ENCODE results near the gene SCTR.
"Not testable (repeated sequence)": the region's sequence is repeated elsewhere in the genome, so short reads cannot be mapped to it uniquely, and the experiment has no call there.

Gene SCTR

GRCh38 chr2:119415630-119416029 lies 108.7 kb downstream of the SCTR start:
- no peak for DNase-seq (ENCODE audit: low read depth in 3 of 3)

GRCh38 chr2:119414894-119415293 lies 109.4 kb downstream of the SCTR start:
- DNase-seq (ENCODE audit: low read depth in 3 of 3): no peak

DNA sequence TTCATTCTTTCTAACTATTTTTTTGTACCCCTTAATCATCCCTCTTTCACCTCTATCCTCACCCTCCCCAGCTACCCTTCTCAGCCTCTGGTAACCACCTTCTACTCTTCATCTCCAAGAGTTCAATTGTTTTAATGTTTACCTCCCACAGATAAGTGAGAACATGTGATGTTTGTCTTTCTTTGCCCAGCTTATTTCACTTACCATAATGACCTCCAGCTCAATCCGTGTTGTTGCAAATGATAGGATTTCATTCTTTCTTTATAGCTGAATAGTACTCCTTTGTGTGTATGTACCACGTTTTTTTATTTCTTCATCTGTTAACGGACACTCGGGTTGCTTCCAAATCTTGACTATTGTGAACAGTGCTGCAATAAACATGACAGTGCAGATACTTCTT lies 114.8 kb downstream of the SCTR start:
- no peak for DNase-seq (ENCODE audit: low read depth in 3 of 3)

DNA sequence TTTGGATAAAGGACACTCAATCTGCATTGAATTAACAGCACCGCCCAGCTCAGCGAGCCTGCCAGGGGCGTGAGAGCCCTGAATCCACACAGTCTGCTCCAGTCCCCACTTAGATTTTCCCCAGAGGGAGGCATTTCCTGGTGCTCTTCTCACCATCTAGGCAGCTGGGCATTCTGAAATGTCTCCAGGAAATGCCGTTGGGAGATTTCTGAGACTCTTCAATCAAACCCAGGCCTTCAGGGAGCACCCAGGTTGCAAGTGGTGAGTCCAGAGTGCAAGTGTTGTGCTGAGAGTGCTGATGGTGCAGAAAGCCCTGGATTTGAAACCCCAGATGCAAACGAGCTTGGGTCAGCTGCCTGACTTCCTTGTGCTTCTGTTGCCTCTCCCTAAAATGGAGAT lies 116.1 kb downstream of the SCTR start:
- no peak for DNase-seq (ENCODE audit: low read depth in 3 of 3)

DNA sequence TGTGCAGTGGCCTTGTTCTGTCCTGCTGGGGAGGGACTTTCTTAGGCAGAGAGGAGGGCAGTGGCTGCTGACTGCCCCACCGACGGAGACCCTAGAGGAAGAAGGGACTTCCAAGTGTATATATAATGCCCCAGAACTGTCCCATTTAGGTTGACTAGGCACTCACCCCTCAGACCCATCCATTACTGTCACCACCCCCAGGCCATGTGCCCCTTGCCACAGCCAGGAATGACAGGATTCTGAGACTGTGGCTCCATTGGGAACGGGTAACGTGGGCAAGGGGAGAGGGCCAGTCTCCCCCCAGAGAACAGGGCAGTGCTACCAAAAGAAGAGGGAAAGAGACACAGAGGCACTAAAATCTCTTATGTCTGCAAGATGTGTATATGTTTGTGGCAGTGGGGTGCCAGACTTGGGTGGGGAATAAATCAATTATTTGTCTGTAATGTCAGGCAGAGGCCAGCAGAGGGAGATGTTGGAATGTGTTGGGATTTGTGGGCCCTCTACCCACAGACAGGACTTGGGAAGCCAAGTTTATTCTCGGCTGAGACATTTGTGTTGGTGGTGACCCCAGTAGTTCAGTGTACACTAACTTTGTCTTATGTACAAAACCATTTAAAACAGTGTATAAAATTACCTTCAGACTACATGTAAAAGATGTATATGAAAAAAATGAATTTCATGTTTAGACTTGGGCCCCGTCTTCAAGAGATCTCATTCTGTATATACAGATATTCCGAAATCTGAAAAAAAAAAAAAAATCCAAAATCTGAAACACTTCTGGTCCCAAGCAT lies 116.7 kb downstream of the SCTR start:
- DNase-seq (ENCODE audit: low read depth in 3 of 3): no peak

GRCh38 chr2:119405151-119405550 lies 119.1 kb downstream of the SCTR start:
- DNase-seq (ENCODE audit: low read depth in 3 of 3): no peak

DNA sequence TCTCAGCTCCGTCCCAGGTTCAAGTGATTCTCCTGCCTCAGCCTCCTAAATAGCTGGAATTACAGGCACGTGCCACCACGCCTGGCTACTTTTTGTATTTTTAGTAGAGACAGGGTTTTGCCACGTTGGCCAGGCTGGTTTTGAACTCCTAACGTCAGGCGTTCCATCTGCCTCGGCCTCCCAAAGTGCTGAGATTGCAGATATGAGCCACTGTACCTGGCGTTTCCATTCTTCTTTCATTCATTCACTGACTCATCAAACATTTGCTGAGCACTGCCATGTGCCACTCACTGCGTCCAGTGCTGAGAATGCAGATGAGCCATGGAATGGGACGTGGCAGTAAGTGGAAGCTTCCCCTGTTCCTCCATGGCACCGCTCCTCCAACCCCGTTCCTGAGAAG lies 120.7 kb downstream of the SCTR start:
- DNase-seq (ENCODE audit: low read depth in 3 of 3): not testable (repeated sequence)

GRCh38 chr2:119402645-119403560 lies 121.4 kb downstream of the SCTR start:
- no peak for DNase-seq (ENCODE audit: low read depth in 3 of 3)

GRCh38 chr2:119402106-119402505 lies 122.2 kb downstream of the SCTR start:
- no peak for DNase-seq (ENCODE audit: low read depth in 3 of 3)

DNA sequence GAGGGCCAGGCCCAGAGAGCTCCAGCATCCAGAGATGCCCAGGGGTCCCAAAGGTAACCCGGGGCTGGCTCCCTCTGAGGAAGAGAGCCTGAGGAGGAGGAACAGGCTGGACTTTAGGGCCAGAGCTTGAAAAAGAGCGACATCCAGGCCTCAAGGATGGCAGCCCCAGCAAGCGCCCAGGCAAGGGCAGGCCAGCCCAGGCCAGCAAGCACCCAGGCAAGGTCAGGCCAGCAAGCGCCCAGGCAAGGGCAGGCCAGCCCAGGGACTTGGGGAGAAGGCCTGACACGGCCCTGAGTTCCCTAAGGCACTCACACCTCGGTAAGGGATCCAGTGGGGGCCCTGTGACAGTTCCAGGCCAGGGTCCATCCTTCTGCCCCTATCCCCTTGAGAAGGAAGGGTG lies 127.1 kb downstream of the SCTR start:
- no peak for DNase-seq (ENCODE audit: low read depth in 3 of 3)

DNA sequence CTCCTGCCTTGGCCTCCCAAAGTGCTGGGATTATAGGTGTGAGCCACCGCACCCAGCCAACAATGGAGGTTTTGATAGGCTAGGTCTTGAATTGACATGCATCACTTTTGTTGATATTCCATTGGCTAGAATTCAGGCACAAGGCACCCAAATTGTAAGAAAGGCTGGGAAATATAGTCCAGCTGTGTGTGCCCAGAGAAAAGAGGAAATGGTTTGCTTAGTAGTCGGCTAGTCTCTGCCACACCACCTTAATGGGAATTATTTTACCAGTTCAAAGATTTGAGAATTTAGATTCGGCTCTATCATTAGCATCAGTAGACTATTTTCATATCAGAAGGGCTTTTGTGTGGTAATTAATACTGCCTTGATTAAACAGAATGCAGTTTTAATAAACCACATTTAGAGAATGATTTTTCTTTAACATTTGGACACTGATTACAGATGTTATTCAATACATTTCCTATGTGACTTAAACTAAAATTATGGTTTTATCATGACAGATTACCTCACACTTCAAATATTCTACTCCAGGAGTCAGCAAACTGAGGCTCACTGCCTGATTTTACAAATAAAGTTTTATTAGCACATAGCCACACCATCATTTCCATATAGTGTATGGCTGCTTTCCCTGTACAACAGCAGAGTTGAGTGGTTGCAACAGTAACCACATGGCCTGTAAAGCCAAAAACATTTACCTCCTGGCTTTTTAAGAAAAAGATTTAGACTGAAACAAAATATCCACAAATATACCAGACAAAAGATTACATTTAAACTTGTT lies 130.1 kb downstream of the SCTR start:
- DNase-seq (ENCODE audit: low read depth in 3 of 3): no peak
